A549 (cell line): ENCODE results near the gene PRXL2B.

Source experiments
- USF2 ChIP-seq: fragments of 450-650 bp; IDR thresholded peaks from 2 replicates; pipeline ENCODE4 v1.6.1; 2014; ENCODE audit warnings: antibody characterized with exemption
- TF ChIP-seq, protein P1 (sequence below): fragments of >200 bp; sonication (Bioruptor Twin); formaldehyde crosslinking; IDR thresholded peaks from 3 replicates; pipeline ENCODE4 v1.5.1; 2016

DNA sequence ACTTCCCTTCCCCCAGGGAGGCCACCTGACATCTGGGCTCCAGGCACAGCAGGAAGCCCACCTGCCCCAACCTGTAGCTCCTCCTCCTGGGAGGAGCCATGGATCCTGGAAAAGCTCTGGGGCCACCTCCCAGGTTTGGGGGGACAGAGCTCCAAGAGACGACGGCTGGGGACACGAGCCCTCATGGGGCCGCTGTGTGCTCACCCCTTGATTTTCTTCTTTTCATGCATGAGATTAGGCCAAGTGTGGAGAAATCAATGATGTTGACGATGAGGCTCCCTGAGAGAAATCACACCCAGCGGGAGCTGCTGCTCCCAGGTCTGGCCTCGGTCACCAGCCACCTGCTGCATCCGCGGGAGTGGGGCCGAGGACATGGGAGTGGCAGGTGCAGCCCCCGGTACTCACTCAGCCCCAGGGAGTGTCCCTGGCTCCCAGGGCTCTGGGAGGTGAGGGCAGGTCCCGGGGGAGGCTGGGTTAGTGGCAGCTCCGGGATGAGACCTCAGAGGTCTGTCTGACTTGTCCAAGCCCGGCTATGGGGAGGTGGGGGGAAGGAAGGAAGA lies 21.7 kb upstream of the PRXL2B start:
- TF ChIP-seq USF2 = no peak
- TF ChIP-seq, protein P1, sequence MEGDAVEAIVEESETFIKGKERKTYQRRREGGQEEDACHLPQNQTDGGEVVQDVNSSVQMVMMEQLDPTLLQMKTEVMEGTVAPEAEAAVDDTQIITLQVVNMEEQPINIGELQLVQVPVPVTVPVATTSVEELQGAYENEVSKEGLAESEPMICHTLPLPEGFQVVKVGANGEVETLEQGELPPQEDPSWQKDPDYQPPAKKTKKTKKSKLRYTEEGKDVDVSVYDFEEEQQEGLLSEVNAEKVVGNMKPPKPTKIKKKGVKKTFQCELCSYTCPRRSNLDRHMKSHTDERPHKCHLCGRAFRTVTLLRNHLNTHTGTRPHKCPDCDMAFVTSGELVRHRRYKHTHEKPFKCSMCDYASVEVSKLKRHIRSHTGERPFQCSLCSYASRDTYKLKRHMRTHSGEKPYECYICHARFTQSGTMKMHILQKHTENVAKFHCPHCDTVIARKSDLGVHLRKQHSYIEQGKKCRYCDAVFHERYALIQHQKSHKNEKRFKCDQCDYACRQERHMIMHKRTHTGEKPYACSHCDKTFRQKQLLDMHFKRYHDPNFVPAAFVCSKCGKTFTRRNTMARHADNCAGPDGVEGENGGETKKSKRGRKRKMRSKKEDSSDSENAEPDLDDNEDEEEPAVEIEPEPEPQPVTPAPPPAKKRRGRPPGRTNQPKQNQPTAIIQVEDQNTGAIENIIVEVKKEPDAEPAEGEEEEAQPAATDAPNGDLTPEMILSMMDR = no peak
